AG09319 (cell line): ENCODE data around the gene NRP1.
"Not testable (repeated sequence)": the region's sequence is repeated elsewhere in the genome, so short reads cannot be mapped to it uniquely, and the experiment has no call there.

Experiments used
- DNase-seq: peaks from one replicate; pipeline ENCODE4 v3.0.0-alpha.2; 2010; ENCODE audit warnings: low read depth; ENCODE audit errors: extremely low read depth
- CTCF ChIP-seq: IDR thresholded peaks from 2 replicates; pipeline ENCODE4 v1.5.1; 2011; ENCODE audit warnings: low read depth, mild to moderate bottlenecking, inconsistent platforms, low read length, moderate library complexity

Gene NRP1

GRCh38 chr10:33223326-33224000 lies 111.0 kb downstream of the NRP1 start:
- TF ChIP-seq CTCF: no peak
- DNase-seq: no peak

GRCh38 chr10:33222304-33222703 lies 112.2 kb downstream of the NRP1 start:
- DNase-seq: not testable (repeated sequence)

- no peak for TF ChIP-seq CTCF
- no peak for DNase-seq
Observed at GRCh38 chr10:33217854-33218253, 116.6 kb downstream of the NRP1 start.

GRCh38 chr10:33216661-33217427 lies 117.6 kb downstream of the NRP1 start:
- TF ChIP-seq CTCF: no peak
- DNase-seq: no peak

GRCh38 chr10:33215635-33216034 lies 118.8 kb downstream of the NRP1 start:
- no peak for DNase-seq
- TF ChIP-seq CTCF: no peak

- no peak for DNase-seq
- no peak for TF ChIP-seq CTCF
Observed at GRCh38 chr10:33215154-33215553, 119.3 kb downstream of the NRP1 start.

- DNase-seq: no peak
- TF ChIP-seq CTCF: no peak
Observed at GRCh38 chr10:33214174-33214573, 120.3 kb downstream of the NRP1 start.
